GM18519 (cell line): ENCODE results near the gene SCGB1C1.
"Not testable (repeated sequence)": the region's sequence is repeated elsewhere in the genome, so short reads cannot be mapped to it uniquely, and the experiment has no call there.

Source experiments
- ATAC-seq: cut with Tn5 transposase; IDR thresholded peaks from one replicate; pipeline ENCODE4 v1.9.1; 2021; ENCODE audit warnings: mild to moderate bottlenecking, moderate library complexity; ENCODE audit not compliant: unreplicated experiment, low FRiP score

Gene SCGB1C1

GRCh38 chr11:216081-216974 lies 23.4 kb downstream of the SCGB1C1 start:
- ATAC-seq = no peak

GRCh38 chr11:217704-218103 lies 24.8 kb downstream of the SCGB1C1 start:
- ATAC-seq = no peak

GRCh38 chr11:218815-219593 lies 26.1 kb downstream of the SCGB1C1 start:
- ATAC-seq = no peak

GRCh38 chr11:220641-221215 lies 27.9 kb downstream of the SCGB1C1 start:
- ATAC-seq = not testable (repeated sequence)

GRCh38 chr11:221539-221938 lies 28.7 kb downstream of the SCGB1C1 start:
- ATAC-seq = no peak

GRCh38 chr11:221998-222789 lies 29.3 kb downstream of the SCGB1C1 start:
- ATAC-seq = no peak

GRCh38 chr11:223026-223789 lies 30.3 kb downstream of the SCGB1C1 start:
- ATAC-seq = no peak

GRCh38 chr11:223884-224283 lies 31.0 kb downstream of the SCGB1C1 start:
- ATAC-seq = no peak

- no peak for ATAC-seq
Observed at GRCh38 chr11:224424-224823, 31.5 kb downstream of the SCGB1C1 start.

- no peak for ATAC-seq
Observed at GRCh38 chr11:225734-226453, 33.0 kb downstream of the SCGB1C1 start.

- no peak for ATAC-seq
Observed at GRCh38 chr11:227824-228379, 35.0 kb downstream of the SCGB1C1 start.

- no peak for ATAC-seq
Observed at GRCh38 chr11:230431-230830, 37.6 kb downstream of the SCGB1C1 start.

GRCh38 chr11:232783-233565 lies 40.1 kb downstream of the SCGB1C1 start:
- no peak for ATAC-seq

- ATAC-seq = no peak
Observed at GRCh38 chr11:235180-235579, 42.3 kb downstream of the SCGB1C1 start.

- no peak for ATAC-seq
Observed at GRCh38 chr11:235609-235996, 42.7 kb downstream of the SCGB1C1 start.

GRCh38 chr11:235997-236773 lies 43.3 kb downstream of the SCGB1C1 start, which contains the start of gene SIRT3:
Gene SIRT3 (minus strand): TSS chr11:236342. CDS start chr11:236328, 14 bp downstream.
- ATAC-seq = peak; percentile 40
